CD14-positive monocyte (primary cell): ENCODE measurements around the gene RBFOX2. TPM values are rescaled to one million over a fixed set of nuclear protein-coding genes. Genes with fewer than 3 reads are reported as not detected.

Experiments used
- DNase-seq, 3 donors: peaks; one replicate each; pipeline ENCODE4 v3.0.0-alpha.2; 2011 to 2022
- H2AFZ ChIP-seq: 2 replicates; pipeline ENCODE4 v1.6.0; 2012; ENCODE audit warnings: mild to moderate bottlenecking, low read depth, low read length, inconsistent platforms; ENCODE audit not compliant: insufficient read depth, poor library complexity, severe bottlenecking
- H3K27ac ChIP-seq, 2 donors: 1 replicate in 1 of 2; 2 replicates in 1 of 2; pipeline ENCODE4 v1.5.1; 2012 to 2013; ENCODE audit warnings: low read length in 2 of 2, control low read depth in 1 of 2, inconsistent platforms in 1 of 2, low read depth in 1 of 2, mild to moderate bottlenecking in 1 of 2
- H3K27me3 ChIP-seq, 2 donors: one replicate each; pipeline versions ENCODE4 v1.6.0 to v1.6.1; 2011 to 2013; ENCODE audit warnings: low read length in 2 of 2; ENCODE audit not compliant: control insufficient read depth in 2 of 2, insufficient read depth in 2 of 2
- H3K36me3 ChIP-seq, 2 donors: replicated peaks in 1 of 2; 1 replicate in 1 of 2; 2 replicates in 1 of 2; pipeline versions ENCODE4 v1.5.1 to v1.6.1; 2012 to 2013; ENCODE audit warnings: low read length in 2 of 2, control low read depth in 1 of 2, inconsistent platforms in 1 of 2, mild to moderate bottlenecking in 1 of 2; ENCODE audit not compliant: insufficient read depth in 2 of 2, control insufficient read depth in 1 of 2
- H3K4me1 ChIP-seq, 2 donors: 1 replicate in 1 of 2; 2 replicates in 1 of 2; pipeline versions ENCODE4 v1.5.1 to v1.6.1; 2012 to 2013; ENCODE audit warnings: low read length in 2 of 2, control low read depth in 1 of 2, inconsistent platforms in 1 of 2, mild to moderate bottlenecking in 1 of 2, moderate library complexity in 1 of 2; ENCODE audit not compliant: insufficient read depth in 2 of 2, control insufficient read depth in 1 of 2
- H3K4me2 ChIP-seq: replicated peaks from 2 replicates; pipeline ENCODE3; 2012; ENCODE audit warnings: low read length, moderate library complexity, mild to moderate bottlenecking; ENCODE audit not compliant: poor library complexity, severe bottlenecking; ENCODE audit errors: extremely low read depth
- H3K4me3 ChIP-seq, 3 experiments: fragments of 200-600 bp in 1 of 3; sonication (generic) in 1 of 3; replicated peaks in 1 of 3; 1 replicate in 2 of 3; 2 replicates in 1 of 3; pipeline ENCODE4 v1.5.1; 2011 to 2013; ENCODE audit warnings: low read length in 3 of 3, mild to moderate bottlenecking in 3 of 3, control low read depth in 2 of 3, low read depth in 2 of 3, inconsistent platforms in 1 of 3, moderate library complexity in 1 of 3
- H3K79me2 ChIP-seq: 2 replicates; pipeline ENCODE4 v1.6.0; 2012; ENCODE audit warnings: mild to moderate bottlenecking, control low read depth, inconsistent platforms, low read length, moderate library complexity; ENCODE audit not compliant: insufficient read depth
- H3K9ac ChIP-seq: 2 replicates; pipeline ENCODE4 v1.6.0; 2017; ENCODE audit warnings: low read length, mild to moderate bottlenecking; ENCODE audit not compliant: insufficient read depth, poor library complexity, severe bottlenecking
- H3K9me3 ChIP-seq, 2 donors: replicated peaks in 1 of 2; 1 replicate in 1 of 2; 2 replicates in 1 of 2; pipeline versions ENCODE4 v1.5.1 to v1.6.1; 2012 to 2013; ENCODE audit warnings: low read length in 2 of 2, control low read depth in 1 of 2; ENCODE audit not compliant: control insufficient read depth in 1 of 2, insufficient read depth in 1 of 2
- H4K20me1 ChIP-seq: 2 replicates; pipeline ENCODE4 v1.6.0; 2012; ENCODE audit warnings: mild to moderate bottlenecking, low read length, control low read depth, moderate library complexity; ENCODE audit not compliant: insufficient read depth
- H3K27ac Mint-ChIP-seq, 7 donors: one replicate each; pipeline ENCODE4 v1.8.0; 2020; ENCODE audit warnings: mild to moderate bottlenecking in 7 of 7, mixed read lengths in 7 of 7, moderate library complexity in 6 of 7, inconsistent platforms in 2 of 7
- H3K27me3 Mint-ChIP-seq, 3 donors: one replicate each; pipeline ENCODE4 v1.8.0; 2021 to 2022; ENCODE audit warnings: low read depth in 3 of 3, mild to moderate bottlenecking in 3 of 3, mixed read lengths in 3 of 3, moderate library complexity in 3 of 3, inconsistent platforms in 1 of 3
- H3K36me3 Mint-ChIP-seq, 2 donors: one replicate each; pipeline ENCODE4 v1.8.0; 2020; ENCODE audit warnings: mixed read lengths in 2 of 2, inconsistent platforms in 1 of 2, mild to moderate bottlenecking in 1 of 2
- H3K4me1 Mint-ChIP-seq: one replicate; pipeline ENCODE4 v1.8.0; 2020; ENCODE audit warnings: mild to moderate bottlenecking, mixed read lengths
- H3K4me3 Mint-ChIP-seq, 2 donors: one replicate each; pipeline ENCODE4 v1.8.0; 2020; ENCODE audit warnings: mild to moderate bottlenecking in 2 of 2, mixed read lengths in 2 of 2, moderate library complexity in 1 of 2
- H3K9me3 Mint-ChIP-seq, 7 donors: one replicate each; pipeline ENCODE4 v1.8.0; 2020 to 2022; ENCODE audit warnings: mixed read lengths in 7 of 7, mild to moderate bottlenecking in 6 of 7, moderate library complexity in 6 of 7, inconsistent platforms in 2 of 7
- CTCF ChIP-seq: fragments of 200-600 bp; IDR thresholded peaks from one replicate; pipeline ENCODE4 v1.8.0; 2022; ENCODE audit warnings: antibody characterized with exemption, mild to moderate bottlenecking
- WGBS: methylation state at CpG from one replicate; pipeline ENCODE4 v1.1.5; 2013; ENCODE audit warnings: missing lambda C conversion rate; ENCODE audit not compliant: insufficient coverage; 5-methylcytosine and 5-hydroxymethylcytosine counted together
- intact Hi-C, 2 donors: fragments of 100-400 bp; cut with micrococcal nuclease; formaldehyde crosslinking; loops; one replicate each; pipeline versions ENCODE4 v1.15.0 to v1.15.1; 2023
- polyA plus RNA-seq, 3 donors: library from polyadenylated mRNA; depleted of rRNA in 1 of 3; unstranded in 2 of 3; stranded (reverse) in 1 of 3; fragments of 300-500 nt in 2 of 3; fragments of >200 nt in 1 of 3; fragmentation: Illumina TruSeq in 2 of 3; gene quantifications; 1 replicate in 2 of 3; 2 replicates in 1 of 3; pipeline ENCODE4 v1.2.3, GENCODE V29; 2012 to 2021

RBFOX2 gene
- polyA plus RNA-seq, 3 donors = not detected

DNA sequence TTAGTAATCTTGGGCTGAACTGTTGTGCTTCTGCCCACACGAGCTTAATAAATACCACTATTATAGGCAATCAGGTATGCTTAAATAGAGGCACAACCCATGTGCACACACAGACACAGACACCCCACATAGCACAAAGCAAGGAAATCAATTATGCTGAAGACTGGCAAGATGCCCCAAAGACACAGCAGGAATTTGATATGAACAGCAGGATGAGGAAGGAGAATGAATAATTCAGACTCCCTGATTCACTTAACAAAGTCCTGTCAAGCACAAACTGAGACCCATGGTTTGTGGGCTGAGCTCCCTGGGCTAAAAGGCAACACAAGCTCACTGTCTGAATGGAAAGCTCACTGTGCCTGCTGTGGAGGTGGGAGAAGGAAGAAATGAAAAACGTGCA lies 42.5 kb downstream of the RBFOX2 start:
- H3K27ac ChIP-seq = no peak overlapping the region
- intact Hi-C loops = no loop called here
- peaks cover 12 to 33% of the 10 kb centered on the region in 2 donors for H3K27me3 ChIP-seq
- no peak overlapping the region for H3K9ac ChIP-seq
- Mint-ChIP-seq H3K4me1 (peaks cover 4% of the 10 kb centered on the region), H3K4me3 (no peak overlapping the region), H3K27me3 (peaks cover 12 to 26% (median 14%) of the 10 kb centered on the region in 3 donors), H3K9me3 (no peaks in the 10 kb centered on the region), H3K27ac (no peak overlapping the region), H3K36me3 (no peaks in the 10 kb centered on the region)
- DNase-seq = no peak
- no peaks in the 10 kb centered on the region for H3K36me3 ChIP-seq
- H4K20me1 ChIP-seq = no peaks in the 10 kb centered on the region
- H3K4me2 ChIP-seq = no peak overlapping the region
- H3K79me2 ChIP-seq = no peaks in the 10 kb centered on the region
- no peak for TF ChIP-seq CTCF
- H3K9me3 ChIP-seq = no peaks in the 10 kb centered on the region
- H2AFZ ChIP-seq = no peak overlapping the region
- 100% methylated on average over 1 of the region's 2 CpGs for WGBS
- no peak overlapping the region for H3K4me3 ChIP-seq
- H3K4me1 ChIP-seq = no peaks in the 10 kb centered on the region

- intact Hi-C loops = no loop called here
- DNase-seq = no peak
- Histone ChIP-seq H3K4me3 (no peak overlapping the region), H3K79me2 (no peaks in the 10 kb centered on the region), H3K36me3 (no peaks in the 10 kb centered on the region), H3K4me2 (no peak overlapping the region), H3K27ac (no peak overlapping the region), H3K4me1 (no peaks in the 10 kb centered on the region), H3K27me3 (peaks cover 12 to 33% of the 10 kb centered on the region in 2 donors), H3K9ac (no peak overlapping the region), H2AFZ (no peak overlapping the region), H4K20me1 (no peaks in the 10 kb centered on the region), H3K9me3 (no peaks in the 10 kb centered on the region)
- peaks cover 12 to 26% (median 17%) of the 10 kb centered on the region in 3 donors for H3K27me3 Mint-ChIP-seq
- TF ChIP-seq CTCF = no peak
- WGBS = 100% methylated on average over 2 of the region's 3 CpGs
- no peak overlapping the region for H3K4me3 Mint-ChIP-seq
- H3K9me3 Mint-ChIP-seq = peaks cover 0 to 2% (median 0%) of the 10 kb centered on the region in 7 donors
- H3K27ac Mint-ChIP-seq = no peak overlapping the region
- no peaks in the 10 kb centered on the region for H3K36me3 Mint-ChIP-seq
- peaks cover 4% of the 10 kb centered on the region for H3K4me1 Mint-ChIP-seq
Observed at GRCh38 chr22:35985371-35985770, 43.3 kb downstream of the RBFOX2 start.
